HG02678 (cell line): ENCODE data around the gene OSTM1.

ENCODE experiments used
- ATAC-seq: cut with Tn5 transposase; IDR thresholded peaks from one replicate; pipeline ENCODE4 v1.9.1; 2021; ENCODE audit warnings: mild to moderate bottlenecking, moderate library complexity; ENCODE audit not compliant: unreplicated experiment

The OSTM1 gene, protein sequence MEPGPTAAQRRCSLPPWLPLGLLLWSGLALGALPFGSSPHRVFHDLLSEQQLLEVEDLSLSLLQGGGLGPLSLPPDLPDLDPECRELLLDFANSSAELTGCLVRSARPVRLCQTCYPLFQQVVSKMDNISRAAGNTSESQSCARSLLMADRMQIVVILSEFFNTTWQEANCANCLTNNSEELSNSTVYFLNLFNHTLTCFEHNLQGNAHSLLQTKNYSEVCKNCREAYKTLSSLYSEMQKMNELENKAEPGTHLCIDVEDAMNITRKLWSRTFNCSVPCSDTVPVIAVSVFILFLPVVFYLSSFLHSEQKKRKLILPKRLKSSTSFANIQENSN

DNA sequence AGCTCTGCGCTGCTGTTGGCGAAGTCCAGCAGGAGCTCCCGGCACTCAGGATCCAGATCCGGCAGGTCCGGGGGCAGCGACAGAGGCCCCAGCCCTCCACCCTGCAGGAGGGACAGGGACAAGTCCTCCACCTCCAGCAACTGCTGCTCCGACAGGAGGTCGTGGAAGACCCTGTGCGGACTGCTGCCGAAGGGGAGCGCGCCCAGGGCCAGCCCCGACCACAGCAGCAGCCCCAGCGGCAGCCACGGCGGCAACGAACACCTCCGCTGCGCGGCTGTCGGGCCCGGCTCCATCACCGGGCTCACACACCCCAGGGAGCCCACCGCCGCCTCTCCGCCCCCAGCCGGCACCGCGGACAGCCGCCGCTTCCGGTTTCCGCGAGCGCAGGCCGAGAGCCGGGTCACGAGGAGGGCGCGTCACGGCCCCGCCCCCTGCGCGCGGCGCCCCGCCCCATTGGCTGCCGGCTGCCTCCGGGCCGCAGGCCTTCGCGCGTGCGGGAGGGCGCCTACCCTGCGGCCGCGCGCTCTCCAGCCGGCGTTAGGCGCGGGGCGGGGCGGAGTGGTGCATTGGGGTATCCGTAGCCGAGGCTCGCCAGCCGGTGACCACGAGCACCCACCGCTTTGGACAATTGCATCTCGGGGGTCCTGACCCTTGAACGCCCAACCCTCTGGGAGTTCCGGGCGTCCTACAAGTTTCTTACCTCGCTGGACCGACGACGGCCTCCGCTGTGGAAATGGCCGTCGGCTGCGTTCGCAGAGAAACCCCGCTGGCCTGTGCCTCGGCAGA lies at the start of gene OSTM1:
OSTM1 (minus strand) TSS at position 383 of the 786 bp plus-strand sequence; CDS start at position 293, 90 bp downstream.
- peak; percentile 97 for ATAC-seq

DNA sequence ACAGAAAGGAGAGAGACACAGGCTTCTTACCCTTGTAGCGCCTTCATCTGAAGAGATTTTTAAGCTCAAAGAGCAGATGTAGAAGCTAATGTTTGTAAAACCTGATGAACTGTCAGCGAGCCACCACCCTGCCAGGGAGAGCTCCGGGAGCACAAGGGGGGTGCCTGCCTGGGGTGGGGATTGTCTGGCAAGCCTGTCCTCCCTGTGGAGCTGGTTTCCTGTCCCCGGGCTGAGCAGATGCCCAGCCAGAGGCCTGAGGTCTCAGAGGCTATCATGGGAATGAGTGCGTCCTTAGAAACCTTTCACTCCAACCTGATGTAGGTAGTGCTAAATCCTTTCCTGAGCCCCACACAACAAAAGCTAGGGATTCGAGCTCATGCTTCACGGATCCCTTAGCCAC lies 49.4 kb upstream of the OSTM1 start:
- ATAC-seq = no peak

DNA sequence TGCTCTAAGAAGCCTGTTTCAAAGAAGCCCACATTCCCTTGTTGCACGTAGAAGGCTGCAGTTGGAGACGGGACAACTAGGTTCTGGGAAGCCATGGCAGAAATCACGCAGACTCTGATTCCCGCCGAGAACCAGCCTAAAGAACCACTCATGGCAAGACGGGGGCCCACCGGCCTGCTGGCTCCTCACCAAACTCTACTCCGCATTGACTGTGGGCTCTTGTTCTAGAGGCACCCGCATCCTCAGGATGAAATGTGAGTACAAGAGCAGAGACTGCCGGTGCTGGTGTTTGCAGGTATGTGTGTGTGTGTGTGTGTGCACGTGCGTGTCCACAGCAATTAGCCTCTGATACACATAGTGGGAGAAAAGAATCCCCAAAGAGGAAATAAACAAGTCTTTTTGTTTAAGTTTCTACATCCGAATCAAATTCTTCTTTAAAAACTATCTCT lies 49.0 kb upstream of the OSTM1 start:
- no peak for ATAC-seq

DNA sequence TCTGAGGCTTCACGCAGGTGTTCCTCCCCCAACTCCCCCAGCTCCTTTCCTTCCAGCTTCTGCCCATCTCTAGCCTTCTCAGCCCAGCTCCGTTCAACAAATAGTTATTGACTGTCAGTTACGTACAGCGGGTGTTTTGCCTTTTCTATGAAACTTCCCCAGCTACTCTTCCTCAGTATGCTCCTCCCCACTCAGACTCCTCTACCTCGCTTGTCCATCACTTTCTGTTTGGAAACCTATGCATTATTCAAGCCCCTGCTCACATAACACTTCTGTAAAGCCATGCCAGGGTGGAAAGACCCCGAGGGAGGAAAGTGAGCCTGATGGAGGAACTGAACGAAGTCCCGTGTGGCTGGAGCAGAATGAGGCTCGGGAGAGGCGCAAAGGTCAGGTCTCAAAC lies 47.1 kb upstream of the OSTM1 start:
- no peak for ATAC-seq

DNA sequence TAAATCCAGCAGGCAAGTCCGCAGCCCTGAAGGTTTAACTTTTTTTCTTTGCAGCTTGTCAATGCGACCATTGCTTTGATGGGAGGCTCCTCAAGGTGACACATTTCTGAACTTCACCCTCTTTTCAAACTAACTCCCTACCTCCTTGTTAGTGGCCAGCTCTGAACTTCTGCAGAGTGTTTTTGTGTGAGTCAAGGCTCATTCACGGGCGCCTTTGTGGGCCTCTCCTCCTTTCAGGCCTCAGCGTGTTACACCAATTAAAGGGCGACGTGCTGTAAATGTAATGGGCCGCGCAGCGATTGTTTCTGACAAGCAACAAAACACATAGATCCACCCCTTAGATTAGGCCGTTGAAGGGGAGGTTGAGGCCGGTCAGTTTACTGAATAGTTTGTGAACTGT lies 45.8 kb upstream of the OSTM1 start:
- no peak for ATAC-seq

DNA sequence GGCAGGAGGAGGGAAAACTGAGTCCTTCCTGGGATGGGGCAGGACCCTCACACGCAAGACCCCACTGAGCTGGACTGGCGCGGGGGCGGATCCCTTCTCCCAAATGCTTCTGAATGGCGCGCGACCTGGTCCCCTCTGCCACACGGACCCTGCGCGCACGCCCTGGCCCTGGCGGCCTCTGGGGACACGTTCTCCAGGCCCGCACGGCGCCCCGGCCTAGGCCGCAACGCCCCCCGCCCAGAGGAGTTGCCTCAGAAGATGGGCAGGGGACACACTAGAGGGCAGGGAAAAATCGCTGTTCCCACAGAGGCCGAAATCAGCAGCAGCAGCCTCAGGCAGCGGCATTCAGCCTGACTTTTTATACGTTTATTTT lies 45.2 kb upstream of the OSTM1 start:
- ATAC-seq = no peak

DNA sequence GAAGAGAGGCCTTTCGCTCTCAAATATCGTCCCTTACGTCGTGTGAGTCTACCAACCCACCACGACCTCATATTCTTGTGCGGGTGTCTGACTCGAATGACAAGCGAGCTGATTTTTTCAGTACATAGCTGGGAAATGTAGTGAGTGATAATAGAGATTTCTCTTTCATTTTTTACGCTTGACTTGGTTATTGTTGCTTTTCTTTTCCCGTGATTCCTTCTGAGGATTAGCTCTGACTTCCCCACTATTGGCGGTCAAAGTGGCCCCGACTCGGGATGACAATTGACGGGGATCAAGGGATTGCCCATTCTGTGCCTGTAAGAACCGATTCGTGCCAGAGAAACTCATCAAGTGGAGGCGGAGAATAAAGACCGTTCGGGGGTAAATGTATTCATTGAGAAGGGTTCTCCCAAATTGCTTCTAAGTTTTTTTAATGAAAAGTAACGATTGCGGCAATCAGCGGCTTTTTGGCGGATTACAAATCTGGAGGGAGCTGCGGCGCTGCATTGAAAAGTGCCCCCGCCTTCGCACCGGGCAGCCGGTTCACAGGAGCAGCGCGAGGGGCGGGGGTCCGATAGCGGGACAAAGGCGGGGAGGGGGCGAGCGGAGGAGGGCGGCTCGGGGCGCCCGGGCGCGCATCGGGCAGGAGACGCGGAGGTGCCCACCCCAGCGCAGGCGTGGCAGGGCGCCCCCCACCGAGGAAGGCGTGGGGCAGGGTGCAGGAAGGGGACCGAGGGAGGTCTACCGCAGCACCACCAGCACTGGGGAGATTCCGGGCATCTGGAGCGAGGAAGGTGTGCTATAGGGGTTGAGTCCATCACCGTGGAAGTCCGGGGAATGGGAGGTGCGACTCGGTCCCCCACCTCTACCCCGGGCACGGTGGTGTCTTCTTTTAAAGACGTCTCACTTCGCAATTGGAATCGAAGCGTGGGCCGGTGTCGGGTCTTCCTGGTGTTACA lies 44.5 kb upstream of the OSTM1 start:
- ATAC-seq = no peak

DNA sequence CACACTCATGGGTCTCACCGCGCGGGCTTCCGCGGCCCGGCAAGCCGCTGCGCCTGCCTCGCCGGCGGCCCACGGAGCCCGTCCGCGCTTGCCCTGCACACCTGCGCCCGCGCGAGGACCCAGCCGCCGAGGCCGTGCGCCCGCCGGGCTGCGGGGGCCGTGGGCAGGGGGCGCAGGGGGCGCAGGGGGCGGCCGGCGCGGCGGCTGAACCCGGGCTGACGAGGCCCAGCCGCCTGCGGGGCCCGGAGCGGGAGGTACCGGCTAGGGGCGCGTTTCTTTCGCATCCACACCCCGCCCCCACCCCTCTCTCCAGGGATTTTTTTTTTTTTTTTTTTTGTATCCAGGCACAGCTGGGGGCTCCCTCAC lies 43.8 kb upstream of the OSTM1 start:
- ATAC-seq = peak; percentile 13

DNA sequence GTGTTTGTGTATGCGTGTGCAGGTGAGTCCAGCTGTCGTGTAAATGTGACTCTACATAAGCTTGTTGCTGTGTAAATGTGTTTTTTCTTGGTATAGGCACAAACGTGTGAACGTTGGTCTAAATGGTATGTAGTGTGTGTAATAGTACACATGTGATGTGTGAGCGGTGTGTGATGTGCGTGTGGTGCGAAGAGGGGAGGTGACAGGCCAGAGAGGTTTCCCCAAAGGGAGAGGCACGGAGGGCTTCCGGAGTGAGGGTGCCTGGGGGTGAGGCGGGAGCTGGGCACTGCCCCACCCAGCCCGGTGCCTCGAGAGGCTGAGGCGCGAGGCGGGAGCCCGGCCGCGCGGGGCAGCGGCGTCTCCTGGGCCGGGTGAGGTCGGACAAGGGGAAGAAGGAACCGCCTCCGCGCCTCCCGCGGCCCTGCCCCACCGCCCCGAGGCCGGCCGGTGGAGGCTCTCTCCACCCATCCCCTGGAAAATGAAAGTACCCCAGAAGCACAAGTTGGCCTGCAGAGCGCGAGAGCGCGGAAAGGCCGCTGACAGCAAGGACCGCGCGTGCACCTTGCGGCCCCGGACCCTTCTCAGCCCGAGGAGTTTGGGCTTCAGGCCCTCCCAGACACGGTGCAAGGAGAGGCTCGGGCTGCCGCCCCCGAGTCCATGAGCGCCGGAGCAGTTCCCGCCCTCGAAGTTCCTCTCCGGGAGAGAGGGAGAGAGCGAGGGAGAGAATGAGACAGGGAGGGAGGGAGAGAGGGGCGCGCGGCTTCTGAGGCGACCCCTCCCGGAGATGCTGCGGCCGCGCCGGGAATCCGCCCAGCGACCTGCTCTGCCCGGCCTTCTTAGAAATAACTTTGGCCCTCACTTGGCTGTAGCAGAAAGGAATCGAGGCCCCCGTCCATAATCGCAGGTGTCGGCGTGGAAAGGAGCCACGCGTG lies 43.2 kb upstream of the OSTM1 start:
- peak; percentile 55 for ATAC-seq

DNA sequence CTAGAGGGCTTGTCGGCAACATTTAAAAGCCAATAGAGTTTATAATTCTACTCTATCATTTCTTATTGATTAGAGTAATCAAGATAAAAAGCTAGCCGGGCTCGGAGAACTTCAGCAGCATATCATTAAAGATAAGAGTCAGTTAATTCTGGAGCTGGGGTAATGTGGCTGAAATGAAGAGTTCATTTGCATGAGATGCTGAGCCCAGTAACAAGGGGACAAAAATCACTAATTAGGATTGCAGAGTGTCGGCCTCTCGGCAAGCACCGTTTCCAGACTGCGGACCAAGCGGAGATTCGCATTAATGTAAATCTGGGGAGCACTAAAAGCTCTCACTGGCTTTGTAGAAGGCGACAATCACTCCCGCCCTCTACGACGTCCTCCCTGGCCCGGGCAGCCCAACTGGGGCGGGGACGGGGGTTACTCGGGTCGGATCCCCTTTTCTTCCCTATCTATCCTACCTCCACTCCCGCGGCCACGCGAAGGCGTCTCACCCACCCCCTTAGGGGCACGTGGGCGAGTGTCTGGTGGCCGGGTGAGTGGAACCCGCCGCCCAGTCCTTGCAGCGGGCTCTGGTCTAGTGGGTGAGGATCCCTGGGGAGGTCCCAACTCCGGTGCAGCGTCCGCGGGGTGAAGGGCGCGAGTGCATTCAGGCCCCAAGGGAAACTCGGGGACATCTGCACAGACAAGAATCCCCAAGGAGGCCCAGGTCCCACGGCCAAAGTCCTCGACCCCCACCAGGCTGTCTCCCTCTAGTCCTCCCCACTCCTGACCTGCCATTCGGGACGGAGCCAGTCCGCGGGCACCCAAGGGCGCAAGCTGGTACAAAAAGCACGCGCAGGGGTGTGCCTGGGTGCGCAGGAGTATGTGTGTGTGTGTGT lies 42.2 kb upstream of the OSTM1 start:
- no peak for ATAC-seq

DNA sequence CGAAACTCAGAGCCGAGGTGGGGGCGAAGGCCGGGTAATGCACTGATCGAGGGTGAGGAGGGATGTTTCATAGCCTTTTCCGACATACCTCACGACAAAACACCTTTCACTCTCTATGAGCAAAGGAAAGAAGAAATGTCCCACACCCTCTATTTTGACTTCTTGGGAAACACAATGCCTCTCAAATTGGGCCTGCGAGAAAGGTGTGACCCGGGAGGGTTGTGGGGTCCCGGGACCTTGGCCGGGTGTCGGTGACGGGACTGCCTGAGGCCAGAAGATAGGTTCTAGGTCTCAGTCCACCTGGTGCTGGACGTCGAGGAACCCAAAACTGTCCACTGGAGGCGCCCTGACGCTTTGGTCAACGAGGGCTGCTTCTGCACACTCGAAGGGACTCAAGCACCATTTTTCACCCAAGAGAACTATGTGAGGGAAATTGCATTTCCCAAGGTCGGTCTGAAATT lies 41.1 kb upstream of the OSTM1 start:
- no peak for ATAC-seq

DNA sequence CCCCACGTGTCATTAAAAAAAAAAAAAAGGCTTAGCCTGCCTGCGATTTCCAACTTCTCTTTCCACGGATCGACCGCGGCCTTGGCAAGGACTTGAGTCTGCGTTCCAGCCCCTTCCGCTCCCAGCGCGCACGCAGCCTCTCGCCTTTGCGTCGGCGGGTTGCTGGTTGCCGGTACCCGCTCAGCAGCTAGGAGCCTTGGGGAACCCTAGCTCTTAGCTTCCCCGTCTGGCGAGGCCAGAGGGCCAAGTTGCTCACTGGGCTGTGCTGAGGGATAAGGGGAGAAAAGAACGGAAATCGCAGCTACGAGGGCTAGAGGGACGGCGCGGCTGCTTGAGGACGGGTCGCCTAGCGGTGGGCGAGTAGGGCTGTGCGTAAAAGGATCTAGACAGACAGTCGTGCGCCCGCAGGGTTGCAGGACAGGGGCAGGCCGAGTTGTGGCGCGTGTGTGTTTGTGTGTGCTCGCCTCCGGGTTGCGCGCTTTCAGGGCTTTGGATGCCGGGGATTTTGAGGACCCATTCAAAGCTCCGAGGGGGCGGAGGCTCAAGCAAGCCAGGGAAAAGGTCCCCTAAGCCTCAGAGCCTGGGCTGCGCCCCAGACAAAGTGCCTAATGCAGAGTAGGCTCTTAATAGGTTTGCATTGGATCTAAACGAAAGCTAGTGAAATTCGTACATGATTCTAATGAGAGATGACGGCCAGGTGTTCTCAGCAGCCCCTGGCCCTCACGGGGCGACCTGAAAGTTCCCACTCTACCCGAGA lies 40.5 kb upstream of the OSTM1 start:
- no peak for ATAC-seq

DNA sequence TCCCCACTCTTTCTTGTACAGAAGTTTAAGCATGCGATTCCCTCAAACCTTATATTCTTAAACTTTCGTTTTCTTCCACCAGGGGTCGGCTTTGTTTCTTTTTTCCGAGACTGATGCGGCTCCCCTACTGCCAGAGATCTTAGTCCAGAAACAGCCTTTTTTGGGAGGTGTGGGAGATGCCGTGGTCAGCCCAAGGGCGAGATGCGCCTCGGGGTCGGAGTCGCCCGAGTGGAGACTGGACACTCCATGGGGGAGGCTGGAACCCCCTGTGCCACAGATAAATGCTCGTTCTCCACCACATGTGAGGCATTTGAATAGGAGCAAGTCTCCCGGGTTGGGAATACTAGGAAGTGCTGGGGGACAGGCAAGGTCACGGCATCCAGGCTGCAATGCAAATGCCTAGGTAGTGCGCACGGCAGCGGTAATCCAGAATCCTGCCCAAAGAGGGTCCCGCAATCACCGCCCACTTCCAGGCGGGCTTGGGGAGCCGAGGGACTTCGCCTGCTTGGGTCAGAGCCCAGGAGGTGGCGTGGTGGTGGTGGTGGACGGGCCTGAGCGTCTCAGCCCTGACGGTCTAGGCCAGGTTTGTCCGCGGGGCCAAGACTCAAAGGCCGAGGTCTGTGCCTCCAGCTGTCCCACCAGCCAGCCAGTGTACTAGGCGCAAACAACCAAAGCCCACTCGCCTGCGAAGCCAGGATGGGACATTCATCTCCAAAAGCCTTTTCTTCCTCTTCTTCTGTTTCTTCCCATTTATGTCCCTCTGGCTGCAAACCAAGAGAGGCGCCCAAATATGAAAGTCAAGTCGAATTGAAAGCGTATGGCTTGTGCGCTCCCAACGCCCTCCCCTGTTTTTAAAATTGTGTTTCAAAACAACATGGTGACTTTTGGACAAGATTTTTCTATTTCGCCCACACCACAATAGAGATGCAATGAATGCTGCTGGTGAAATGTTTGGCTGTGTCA lies 39.3 kb upstream of the OSTM1 start:
- ATAC-seq = no peak

DNA sequence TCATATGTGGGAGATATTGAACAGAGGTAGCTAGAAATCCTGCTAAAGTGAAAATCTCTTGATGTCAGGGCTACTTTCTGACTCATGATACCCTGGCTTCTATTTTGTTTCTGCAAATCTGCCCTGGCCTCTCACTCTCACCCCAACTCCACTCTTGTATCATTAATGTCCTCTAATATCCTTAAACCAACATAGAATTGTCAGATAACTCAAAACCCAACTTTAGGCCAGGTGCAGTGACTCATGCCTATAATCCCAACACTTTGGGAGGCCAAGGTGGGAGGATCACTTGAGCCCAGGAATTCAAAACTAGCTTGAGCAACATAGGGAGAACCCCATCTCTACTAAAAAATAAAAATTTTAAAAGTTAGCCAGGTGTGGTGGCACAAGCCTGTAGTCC lies 33.8 kb upstream of the OSTM1 start:
- no peak for ATAC-seq

DNA sequence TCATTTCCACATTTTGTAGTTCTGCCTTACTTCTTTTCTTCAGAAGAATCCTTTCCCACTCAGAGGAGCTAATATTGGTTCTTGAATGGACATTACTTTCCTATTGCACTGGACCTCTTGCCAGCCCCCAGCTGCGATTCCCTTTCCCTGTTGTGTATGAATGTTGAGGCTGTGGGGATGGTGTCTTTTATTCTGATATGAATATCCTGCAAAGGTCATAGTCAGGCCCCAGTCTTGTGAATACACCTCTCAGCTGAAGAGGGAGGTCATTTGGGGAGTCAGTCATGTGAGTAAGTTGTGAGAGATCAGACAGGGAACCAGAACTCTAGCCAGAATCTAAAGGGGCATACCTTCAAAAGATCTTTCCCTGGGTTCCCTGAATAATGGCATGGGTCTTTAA lies 32.6 kb upstream of the OSTM1 start:
- no peak for ATAC-seq

DNA sequence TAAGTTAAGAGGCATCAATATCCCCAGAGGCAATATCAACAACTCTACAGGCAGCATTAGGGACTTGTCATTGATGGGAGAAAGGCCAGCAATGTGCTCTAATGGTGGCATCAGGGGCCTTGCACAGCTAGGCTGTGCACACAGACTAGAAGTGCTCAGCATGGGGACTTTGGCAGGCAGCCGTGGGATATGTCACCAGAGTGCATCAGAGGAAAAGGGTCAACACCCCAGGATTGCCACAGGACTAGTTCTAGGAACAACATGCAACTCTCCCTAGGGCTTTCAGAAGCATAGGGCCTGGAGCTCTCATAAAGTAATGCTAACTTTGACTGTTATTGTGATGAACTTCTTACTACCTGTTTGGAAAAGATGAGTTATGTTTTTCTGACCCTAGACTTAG lies 32.2 kb upstream of the OSTM1 start:
- no peak for ATAC-seq

DNA sequence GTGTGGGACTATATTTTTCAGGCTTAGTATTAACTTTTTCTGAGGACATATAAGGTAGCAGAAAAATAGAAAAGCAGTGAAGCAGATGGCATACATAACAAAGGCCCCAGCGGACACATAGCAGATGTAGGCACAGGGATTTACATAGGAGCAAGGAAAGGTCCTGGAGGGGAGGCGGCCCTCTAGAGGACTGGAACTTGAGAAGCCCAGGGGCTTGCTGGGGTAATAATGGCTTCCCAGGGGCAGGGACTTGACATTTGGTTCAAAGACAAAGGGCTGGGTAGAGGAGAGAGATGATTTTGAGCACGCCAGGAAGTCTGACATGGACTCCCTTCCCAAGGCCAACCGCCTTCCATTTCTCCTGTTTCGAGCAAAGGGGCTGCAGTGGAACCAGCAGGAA lies 31.7 kb upstream of the OSTM1 start:
- no peak for ATAC-seq
